Caco-2 (cell line): Measurements from ENCODE around the gene IFNGR1. TPM values are rescaled to one million over a fixed set of nuclear protein-coding genes. Genes with fewer than 3 reads are reported as not detected.

Experiments used
- BruUV-seq: library from RNA; stranded (reverse); fragments of 400-500 nt; replicated peaks from 2 replicates; lab custom pipeline; 2021; lab: Mats Ljungman, UMichigan
- CTCF ChIA-PET: fragments of 300-600 bp; sonication (Branson Sonifier 250); formaldehyde crosslinking; loops from one replicate; lab custom pipeline; 2022; ENCODE audit warnings: antibody characterized with exemption; lab: Charles Lee
- POLR2A ChIA-PET: fragments of 300-600 bp; sonication (Branson Sonifier 250); formaldehyde crosslinking; loops from one replicate; lab custom pipeline; 2022; ENCODE audit warnings: antibody characterized with exemption; lab: Charles Lee
- DNase-seq, 2 experiments: peaks; one replicate each; pipeline versions ENCODE4 v3.0.0 to v3.0.0-alpha.2; 2020 to 2022
- H3K27me3 ChIP-seq: replicated peaks from 2 replicates; pipeline ENCODE4 v1.6.0; 2011; ENCODE audit warnings: low read length; ENCODE audit not compliant: control insufficient read depth, insufficient read depth
- H3K36me3 ChIP-seq: 2 replicates; pipeline ENCODE4 v1.5.1; 2011; ENCODE audit warnings: low read length; ENCODE audit not compliant: control insufficient read depth, insufficient read depth
- H3K4me1 ChIP-seq: fragments of 250-450 bp; sonication (Bioruptor Pico); 2 replicates; pipeline ENCODE4 v1.5.1; 2020; ENCODE audit warnings: mild to moderate bottlenecking
- H3K4me3 ChIP-seq: 2 replicates; pipeline ENCODE4 v1.5.1; 2011; ENCODE audit warnings: low read depth, mild to moderate bottlenecking, control low read depth, low read length
- H3K9me3 ChIP-seq: fragments of 250-450 bp; sonication (Bioruptor Pico); 2 replicates; pipeline ENCODE4 v1.5.1; 2020; ENCODE audit warnings: mild to moderate bottlenecking, moderate library complexity
- H3K27ac Mint-ChIP-seq: one replicate; pipeline ENCODE4 v1.8.0; 2022; ENCODE audit warnings: mixed read lengths; ENCODE audit not compliant: unreplicated experiment
- H3K27me3 Mint-ChIP-seq: one replicate; pipeline ENCODE4 v1.8.0; 2022; ENCODE audit warnings: mixed read lengths; ENCODE audit not compliant: insufficient read depth, unreplicated experiment
- H3K36me3 Mint-ChIP-seq: one replicate; pipeline ENCODE4 v1.8.0; 2022; ENCODE audit warnings: mild to moderate bottlenecking, mixed read lengths; ENCODE audit not compliant: insufficient read depth, unreplicated experiment
- H3K4me1 Mint-ChIP-seq: one replicate; pipeline ENCODE4 v1.8.0; 2022; ENCODE audit warnings: low read depth, mixed read lengths; ENCODE audit not compliant: unreplicated experiment
- H3K4me3 Mint-ChIP-seq: one replicate; pipeline ENCODE4 v1.8.0; 2022; ENCODE audit warnings: mild to moderate bottlenecking, moderate library complexity, mixed read lengths; ENCODE audit not compliant: unreplicated experiment
- H3K9me3 Mint-ChIP-seq: one replicate; pipeline ENCODE4 v1.8.0; 2022; ENCODE audit warnings: mixed read lengths; ENCODE audit not compliant: unreplicated experiment
- intact Hi-C: fragments of 100-400 bp; cut with micrococcal nuclease; formaldehyde crosslinking; loops from one replicate; pipeline ENCODE4 v1.10.0; 2022; ENCODE audit not compliant: unreplicated experiment
- total RNA-seq: library from RNA; stranded (reverse); gene quantifications from 2 replicates; pipeline ENCODE4 v1.2.3, GENCODE V29; 2022
- TF ChIP-seq, protein P1 (sequence below), 2 experiments: fragments of 200-600 bp in 1 of 2; IDR thresholded peaks; 1 replicate in 1 of 2; 2 replicates in 1 of 2; pipeline versions ENCODE4 v1.5.1 to v1.8.0; 2011 to 2022; ENCODE audit warnings: antibody characterized with exemption in 1 of 2, control low read depth in 1 of 2, inconsistent platforms in 1 of 2, low read depth in 1 of 2, low read length in 1 of 2, mild to moderate bottlenecking in 1 of 2, moderate library complexity in 1 of 2; ENCODE audit not compliant: insufficient read depth in 1 of 2, severe bottlenecking in 1 of 2, unreplicated experiment in 1 of 2

The IFNGR1 gene
- total RNA-seq, 1 experiment from 2014 or later = 58.0 TPM

DNA sequence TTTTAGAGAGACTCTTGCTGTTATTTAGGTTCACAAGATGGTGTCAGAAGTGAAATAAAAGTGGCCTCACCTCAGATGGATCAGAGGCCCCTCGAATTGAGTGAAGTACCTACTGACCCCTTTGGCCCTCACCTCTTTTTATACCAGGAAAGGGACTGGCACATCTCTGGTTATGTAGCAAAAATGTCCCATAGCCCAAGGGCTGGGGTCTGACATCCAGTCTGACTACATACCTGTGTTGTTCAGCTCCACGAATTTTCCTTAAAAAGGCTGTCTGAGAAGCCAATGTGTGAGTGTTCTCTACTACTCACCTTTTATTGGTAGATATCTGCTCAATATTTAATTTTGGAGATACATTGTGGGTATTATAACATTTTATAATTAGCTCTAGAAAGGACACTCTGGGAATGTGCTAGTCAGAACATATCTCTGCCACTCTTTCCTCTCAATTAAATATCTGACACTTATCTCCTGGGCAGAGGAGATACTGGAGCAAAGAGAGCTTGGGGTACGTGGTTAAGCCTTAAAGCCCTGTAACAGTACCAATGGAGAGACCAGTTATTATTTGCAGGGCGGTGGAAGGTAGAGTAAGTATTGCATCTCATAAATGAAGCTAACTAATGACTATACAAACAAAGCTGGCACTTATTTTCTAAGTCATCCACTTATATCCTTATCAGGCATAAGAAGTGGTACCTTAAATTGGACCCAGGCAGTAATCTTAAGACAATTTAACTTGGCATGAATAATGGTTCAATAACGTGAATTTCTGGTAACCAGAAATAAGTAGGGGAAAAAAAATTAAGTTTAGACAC is 25.7 kb downstream of the IFNGR1 start:
- TF ChIP-seq, protein P1, sequence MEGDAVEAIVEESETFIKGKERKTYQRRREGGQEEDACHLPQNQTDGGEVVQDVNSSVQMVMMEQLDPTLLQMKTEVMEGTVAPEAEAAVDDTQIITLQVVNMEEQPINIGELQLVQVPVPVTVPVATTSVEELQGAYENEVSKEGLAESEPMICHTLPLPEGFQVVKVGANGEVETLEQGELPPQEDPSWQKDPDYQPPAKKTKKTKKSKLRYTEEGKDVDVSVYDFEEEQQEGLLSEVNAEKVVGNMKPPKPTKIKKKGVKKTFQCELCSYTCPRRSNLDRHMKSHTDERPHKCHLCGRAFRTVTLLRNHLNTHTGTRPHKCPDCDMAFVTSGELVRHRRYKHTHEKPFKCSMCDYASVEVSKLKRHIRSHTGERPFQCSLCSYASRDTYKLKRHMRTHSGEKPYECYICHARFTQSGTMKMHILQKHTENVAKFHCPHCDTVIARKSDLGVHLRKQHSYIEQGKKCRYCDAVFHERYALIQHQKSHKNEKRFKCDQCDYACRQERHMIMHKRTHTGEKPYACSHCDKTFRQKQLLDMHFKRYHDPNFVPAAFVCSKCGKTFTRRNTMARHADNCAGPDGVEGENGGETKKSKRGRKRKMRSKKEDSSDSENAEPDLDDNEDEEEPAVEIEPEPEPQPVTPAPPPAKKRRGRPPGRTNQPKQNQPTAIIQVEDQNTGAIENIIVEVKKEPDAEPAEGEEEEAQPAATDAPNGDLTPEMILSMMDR (IDR thresholded peaks at IDR 0.05; ENCODE audit: insufficient read depth in 1 of 2, low read depth in 1 of 2, low read length in 1 of 2, severe bottlenecking in 1 of 2, unreplicated experiment in 1 of 2) = no peak
- ChIA-PET CTCF (no interaction called here), POLR2A (no interaction called here)
- no peak overlapping the region for H3K4me3 ChIP-seq
- H3K4me1 ChIP-seq = no peaks in the 10 kb centered on the region
- no peaks in the 10 kb centered on the region for H3K27me3 ChIP-seq
- Mint-ChIP-seq H3K4me3 (no peak overlapping the region), H3K27ac (no peak overlapping the region), H3K9me3 (peaks cover 12% of the 10 kb centered on the region), H3K36me3 (peaks cover 34% of the 10 kb centered on the region), H3K4me1 (no peaks in the 10 kb centered on the region), H3K27me3 (no peaks in the 10 kb centered on the region)
- H3K36me3 ChIP-seq = no peaks in the 10 kb centered on the region
- intact Hi-C loops = no loop called here
- BruUV-seq = no TSS peak
- DNase-seq = no peak
- peaks cover 11% of the 10 kb centered on the region for H3K9me3 ChIP-seq

DNA sequence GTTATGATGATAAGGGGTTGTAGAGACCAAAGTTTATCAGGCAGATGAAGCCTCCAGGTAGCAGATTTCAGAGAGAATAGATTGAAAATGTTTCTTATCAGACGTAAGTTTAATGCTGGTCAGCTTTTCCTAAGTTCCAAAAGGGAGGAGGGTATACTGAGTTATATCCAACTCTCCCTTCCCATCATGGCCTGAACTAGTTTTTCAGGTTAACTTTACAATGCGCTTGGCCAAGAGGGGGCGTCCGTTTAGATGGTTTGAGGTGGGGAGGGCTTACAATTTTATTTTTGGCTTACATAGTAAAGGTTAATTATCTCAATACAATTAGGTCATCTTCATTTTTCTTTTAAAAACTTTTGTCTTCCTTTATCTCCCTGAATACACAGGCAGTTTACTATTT is 26.4 kb downstream of the IFNGR1 start:
- DNase-seq = no peak
- BruUV-seq = no TSS peak
- Histone ChIP-seq H3K4me3 (no peak overlapping the region), H3K9me3 (peaks cover 18% of the 10 kb centered on the region), H3K27me3 (no peaks in the 10 kb centered on the region), H3K4me1 (no peaks in the 10 kb centered on the region), H3K36me3 (no peaks in the 10 kb centered on the region)
- Mint-ChIP-seq H3K9me3 (peaks cover 12% of the 10 kb centered on the region), H3K4me3 (no peak overlapping the region), H3K36me3 (peaks cover 27% of the 10 kb centered on the region), H3K27ac (no peak overlapping the region), H3K4me1 (no peaks in the 10 kb centered on the region), H3K27me3 (no peaks in the 10 kb centered on the region)
- TF ChIP-seq, protein P1 (IDR thresholded peaks at IDR 0.05; ENCODE audit: insufficient read depth in 1 of 2, low read depth in 1 of 2, low read length in 1 of 2, severe bottlenecking in 1 of 2, unreplicated experiment in 1 of 2) = no peak
- intact Hi-C loops = no loop called here
- CTCF ChIA-PET = no interaction called here
- POLR2A ChIA-PET = no interaction called here

DNA sequence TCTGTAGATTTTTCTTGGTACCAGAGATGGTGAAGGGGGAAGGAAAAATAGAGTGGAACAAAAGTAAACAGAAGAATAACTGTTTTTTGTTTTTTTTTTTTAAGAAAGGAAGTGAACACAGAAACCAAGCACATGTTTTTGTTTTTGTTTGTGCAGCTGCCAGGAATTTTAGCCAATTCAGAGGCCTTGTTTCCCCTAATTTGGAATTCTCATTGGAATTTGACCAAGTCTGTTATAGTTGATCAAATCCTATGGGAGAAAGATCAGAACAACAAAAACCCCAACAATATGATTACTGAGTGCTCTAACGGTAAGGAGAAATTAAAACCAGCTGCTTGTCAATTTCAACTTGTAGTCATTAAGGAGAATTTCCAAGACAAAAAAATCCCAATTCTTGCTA is 27.5 kb downstream of the IFNGR1 start:
- H3K4me3 Mint-ChIP-seq = no peak overlapping the region
- TF ChIP-seq, protein P1 (IDR thresholded peaks at IDR 0.05; ENCODE audit: insufficient read depth in 1 of 2, low read depth in 1 of 2, low read length in 1 of 2, severe bottlenecking in 1 of 2, unreplicated experiment in 1 of 2) = no peak
- H3K36me3 Mint-ChIP-seq = peaks cover 18% of the 10 kb centered on the region
- no peak overlapping the region for H3K27ac Mint-ChIP-seq
- POLR2A ChIA-PET = no interaction called here
- intact Hi-C loops = no loop called here
- CTCF ChIA-PET = no interaction called here
- DNase-seq = no peak
- BruUV-seq = no TSS peak
- H3K4me1 Mint-ChIP-seq = no peaks in the 10 kb centered on the region
- peaks cover 23% of the 10 kb centered on the region for H3K9me3 Mint-ChIP-seq
- no peak overlapping the region for H3K4me3 ChIP-seq
- no peaks in the 10 kb centered on the region for H3K27me3 ChIP-seq
- no peaks in the 10 kb centered on the region for H3K4me1 ChIP-seq
- no peaks in the 10 kb centered on the region for H3K27me3 Mint-ChIP-seq
- peaks cover 20% of the 10 kb centered on the region for H3K9me3 ChIP-seq
- H3K36me3 ChIP-seq = no peaks in the 10 kb centered on the region
